ENCODE results near the gene SOX12. TPM values are rescaled to one million over a fixed set of nuclear protein-coding genes. Genes with fewer than 3 reads are reported as not detected.

The SOX12 gene
- total RNA-seq, 1 donor from 2014 or later: 43.4 TPM

- Histone ChIP-seq H2AFZ (ENCODE audit: low read depth, low read length) (no peak overlapping the region), H3K4me2 (ENCODE audit: low read length) (peak overlapping the region; percentile 99), H3K9me3 (ENCODE audit: insufficient read depth, low read depth, low read length) (no peaks in the 10 kb centered on the region), H3K36me3 (ENCODE audit: insufficient read depth, low read length) (no peaks in the 10 kb centered on the region), H3K4me3 (ENCODE audit: insufficient read depth, low read depth, low read length) (peak overlapping the region; percentile 96), H3K9ac (ENCODE audit: low read length) (peak overlapping the region; percentile 31), H3K27me3 (ENCODE audit: insufficient read depth, low read length) (no peaks in the 10 kb centered on the region), H3K4me1 (ENCODE audit: insufficient read depth, low read length) (peaks cover 26% of the 10 kb centered on the region), H4K20me1 (ENCODE audit: insufficient read depth, low read length) (peaks cover 33% of the 10 kb centered on the region), H3K79me2 (ENCODE audit: insufficient read depth, low read length) (peaks cover 48% of the 10 kb centered on the region), H3K27ac (ENCODE audit: low read depth, low read length) (no peak overlapping the region)
- Mint-ChIP-seq H3K27me3 (ENCODE audit: low read depth, unreplicated experiment) (no peaks in the 10 kb centered on the region), H3K4me1 (ENCODE audit: low read depth, unreplicated experiment) (peaks cover 27% of the 10 kb centered on the region), H3K9me3 (ENCODE audit: unreplicated experiment) (no peaks in the 10 kb centered on the region), H3K27ac (ENCODE audit: unreplicated experiment) (peak overlapping the region; percentile 84), H3K4me3 (ENCODE audit: unreplicated experiment) (peak overlapping the region; percentile 98), H3K36me3 (ENCODE audit: low read depth, unreplicated experiment) (no peaks in the 10 kb centered on the region)
- FAIRE-seq (no peak), DNase-seq (ENCODE audit: low read depth) (no peak)
- TF ChIP-seq, protein P1, sequence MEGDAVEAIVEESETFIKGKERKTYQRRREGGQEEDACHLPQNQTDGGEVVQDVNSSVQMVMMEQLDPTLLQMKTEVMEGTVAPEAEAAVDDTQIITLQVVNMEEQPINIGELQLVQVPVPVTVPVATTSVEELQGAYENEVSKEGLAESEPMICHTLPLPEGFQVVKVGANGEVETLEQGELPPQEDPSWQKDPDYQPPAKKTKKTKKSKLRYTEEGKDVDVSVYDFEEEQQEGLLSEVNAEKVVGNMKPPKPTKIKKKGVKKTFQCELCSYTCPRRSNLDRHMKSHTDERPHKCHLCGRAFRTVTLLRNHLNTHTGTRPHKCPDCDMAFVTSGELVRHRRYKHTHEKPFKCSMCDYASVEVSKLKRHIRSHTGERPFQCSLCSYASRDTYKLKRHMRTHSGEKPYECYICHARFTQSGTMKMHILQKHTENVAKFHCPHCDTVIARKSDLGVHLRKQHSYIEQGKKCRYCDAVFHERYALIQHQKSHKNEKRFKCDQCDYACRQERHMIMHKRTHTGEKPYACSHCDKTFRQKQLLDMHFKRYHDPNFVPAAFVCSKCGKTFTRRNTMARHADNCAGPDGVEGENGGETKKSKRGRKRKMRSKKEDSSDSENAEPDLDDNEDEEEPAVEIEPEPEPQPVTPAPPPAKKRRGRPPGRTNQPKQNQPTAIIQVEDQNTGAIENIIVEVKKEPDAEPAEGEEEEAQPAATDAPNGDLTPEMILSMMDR (IDR thresholded peaks at IDR 0.05; ENCODE audit: insufficient read depth, low read depth, low read length): no peak
- TF ChIP-seq EZH2 (IDR thresholded peaks at IDR 0.05; ENCODE audit: insufficient read depth, low read length): no peak
These were observed 24.9 kb upstream of the SOX12 start for GRCh38 chr20:300345-300990.

DNA sequence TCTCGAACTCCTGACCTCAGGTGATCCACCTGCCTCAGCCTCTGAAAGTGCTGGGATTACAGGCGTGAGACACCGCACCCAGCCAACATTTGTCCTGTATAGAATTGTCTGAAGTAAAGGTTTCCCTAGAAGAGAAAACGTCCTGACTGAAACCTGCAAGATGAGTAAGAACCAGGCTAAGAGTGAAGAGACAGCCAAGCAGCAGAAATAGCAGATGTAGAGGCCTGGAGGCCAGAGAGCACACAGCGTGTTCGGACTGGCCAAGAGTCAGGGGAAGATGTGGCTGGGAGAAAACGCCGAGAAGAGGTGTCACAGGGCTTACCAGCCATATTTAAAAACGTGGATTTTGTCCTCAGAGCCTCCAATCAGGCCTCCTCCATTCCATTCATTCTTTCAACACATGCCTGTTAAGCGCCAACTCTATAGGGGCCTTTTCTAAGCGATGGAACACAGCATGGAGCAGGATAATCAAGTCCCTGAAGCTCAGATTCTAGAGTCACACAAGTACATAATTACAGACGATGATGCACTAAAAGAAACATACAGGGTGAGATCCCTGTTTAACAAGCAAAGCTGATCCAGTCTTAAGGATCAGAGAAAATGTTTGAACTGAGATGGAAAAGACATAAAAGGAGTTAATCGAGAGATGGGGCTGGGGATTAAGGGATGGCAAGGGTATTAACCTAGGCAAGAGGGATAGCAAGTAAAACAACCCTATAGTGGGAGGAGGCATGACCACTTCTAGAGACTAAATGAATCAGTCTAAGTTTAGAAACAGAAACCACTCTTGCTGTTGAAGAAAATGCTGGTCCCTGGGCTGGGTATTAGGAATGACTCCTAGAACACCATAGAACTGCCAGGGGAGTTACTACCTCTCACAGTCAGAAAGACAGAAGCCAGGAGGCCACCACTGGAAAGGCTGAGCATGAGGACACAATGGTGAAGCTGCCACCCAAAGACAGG is 23.2 kb upstream of the SOX12 start:
- Histone ChIP-seq H3K9me3 (ENCODE audit: insufficient read depth, low read depth, low read length) (no peaks in the 10 kb centered on the region), H3K79me2 (ENCODE audit: insufficient read depth, low read length) (peaks cover 41% of the 10 kb centered on the region), H3K4me1 (ENCODE audit: insufficient read depth, low read length) (peaks cover 24% of the 10 kb centered on the region), H4K20me1 (ENCODE audit: insufficient read depth, low read length) (peaks cover 33% of the 10 kb centered on the region), H3K27me3 (ENCODE audit: insufficient read depth, low read length) (no peaks in the 10 kb centered on the region), H3K4me2 (ENCODE audit: low read length) (no peak overlapping the region), H3K4me3 (ENCODE audit: insufficient read depth, low read depth, low read length) (no peak overlapping the region), H3K9ac (ENCODE audit: low read length) (no peak overlapping the region), H3K36me3 (ENCODE audit: insufficient read depth, low read length) (no peaks in the 10 kb centered on the region), H3K27ac (ENCODE audit: low read depth, low read length) (no peak overlapping the region), H2AFZ (ENCODE audit: low read depth, low read length) (no peak overlapping the region)
- peak overlapping the region; percentile 1 for H3K27ac Mint-ChIP-seq (ENCODE audit: unreplicated experiment)
- no peaks in the 10 kb centered on the region for H3K9me3 Mint-ChIP-seq (ENCODE audit: unreplicated experiment)
- no peaks in the 10 kb centered on the region for H3K27me3 Mint-ChIP-seq (ENCODE audit: low read depth, unreplicated experiment)
- no peak for DNase-seq (ENCODE audit: low read depth)
- no peak for FAIRE-seq
- H3K36me3 Mint-ChIP-seq (ENCODE audit: low read depth, unreplicated experiment): no peaks in the 10 kb centered on the region
- H3K4me1 Mint-ChIP-seq (ENCODE audit: low read depth, unreplicated experiment): peaks cover 25% of the 10 kb centered on the region
- no peak for TF ChIP-seq EZH2 (IDR thresholded peaks at IDR 0.05; ENCODE audit: insufficient read depth, low read length)
- TF ChIP-seq, protein P1 (IDR thresholded peaks at IDR 0.05; ENCODE audit: insufficient read depth, low read depth, low read length): no peak
- peak overlapping the region; percentile 34 for H3K4me3 Mint-ChIP-seq (ENCODE audit: unreplicated experiment)

All from astrocyte (in vitro differentiated cells and primary cell).